Duodenal mucosa (tissue), 2 donors: ENCODE data around the gene ARPC1A.

Experiments
- H3K27ac ChIP-seq: one replicate; pipeline ENCODE4 v1.7.0; 2013; ENCODE audit warnings: low read depth, low read length
- H3K27me3 ChIP-seq, 2 donors: one replicate each; pipeline ENCODE4 v1.7.0; 2013; ENCODE audit warnings: low read length in 2 of 2, control low read depth in 1 of 2; ENCODE audit not compliant: insufficient read depth in 2 of 2, control insufficient read depth in 1 of 2
- H3K36me3 ChIP-seq, 2 donors: one replicate each; pipeline ENCODE4 v1.7.0; 2013; ENCODE audit warnings: low read length in 2 of 2, control low read depth in 1 of 2; ENCODE audit not compliant: insufficient read depth in 2 of 2, control insufficient read depth in 1 of 2
- H3K4me1 ChIP-seq, 2 donors: one replicate each; pipeline ENCODE4 v1.7.0; 2013; ENCODE audit warnings: low read length in 2 of 2, control low read depth in 1 of 2; ENCODE audit not compliant: insufficient read depth in 2 of 2, control insufficient read depth in 1 of 2
- H3K4me3 ChIP-seq, 2 donors: one replicate each; pipeline ENCODE4 v1.7.0; 2013; ENCODE audit warnings: low read length in 2 of 2, low read depth in 1 of 2
- H3K9ac ChIP-seq, 2 donors: one replicate each; pipeline ENCODE4 v1.7.0; 2013; ENCODE audit warnings: low read length in 2 of 2, low read depth in 1 of 2
- H3K9me3 ChIP-seq, 2 donors: one replicate each; pipeline ENCODE4 v1.7.0; 2013; ENCODE audit warnings: low read length in 2 of 2, control low read depth in 1 of 2; ENCODE audit not compliant: control insufficient read depth in 1 of 2

The ARPC1A gene

GRCh38 chr7:99396418-99397296, 71.0 kb downstream of the ARPC1A start:
- H3K9me3 ChIP-seq: no peaks in the 10 kb centered on the region
- H3K27me3 ChIP-seq: no peaks in the 10 kb centered on the region
- peaks cover 52 to 80% of the 10 kb centered on the region in 2 donors for H3K36me3 ChIP-seq
- H3K27ac ChIP-seq: no peak overlapping the region
- H3K4me1 ChIP-seq: peaks cover 15 to 18% of the 10 kb centered on the region in 2 donors
- H3K9ac ChIP-seq: no peak overlapping the region
- H3K4me3 ChIP-seq: no peak overlapping the region

DNA sequence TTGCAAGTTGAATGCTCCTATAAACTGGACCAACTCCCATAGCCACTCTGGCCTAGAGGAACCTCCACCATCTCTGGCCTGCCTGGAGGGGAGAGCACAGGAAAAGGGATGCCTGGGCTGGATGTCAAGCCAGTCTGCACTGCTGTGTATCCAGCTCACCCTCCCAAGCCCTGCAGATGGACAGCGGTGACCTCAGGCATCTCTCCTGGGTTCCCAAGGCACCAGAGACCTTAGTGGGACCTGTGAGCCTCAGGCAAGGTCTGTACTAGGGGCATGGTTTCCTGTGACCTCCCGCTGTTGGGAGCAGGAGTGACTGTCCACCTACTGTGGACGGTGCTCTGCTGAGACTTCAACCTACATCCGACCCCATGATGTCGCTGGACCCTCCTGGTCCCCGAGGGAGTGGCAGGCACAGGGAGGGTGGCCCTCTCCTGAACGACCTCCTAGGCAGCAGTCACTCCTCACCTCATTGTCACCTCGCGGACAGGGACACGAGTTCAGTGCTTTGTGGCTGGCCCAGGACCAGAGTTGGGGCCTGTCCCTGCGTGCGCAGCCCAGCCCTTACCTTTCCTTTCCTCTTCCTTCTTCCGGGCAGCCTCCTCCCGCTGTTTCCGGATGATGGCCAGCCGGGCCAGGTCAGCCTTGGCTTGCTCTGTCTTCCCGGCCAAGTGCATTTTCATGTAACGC, 71.7 kb downstream of the ARPC1A start:
- Histone ChIP-seq H3K4me1 (peaks cover 8 to 11% of the 10 kb centered on the region in 2 donors), H3K27ac (no peak overlapping the region), H3K9me3 (no peaks in the 10 kb centered on the region), H3K36me3 (peaks cover 52 to 83% of the 10 kb centered on the region in 2 donors), H3K9ac (no peak overlapping the region), H3K27me3 (no peaks in the 10 kb centered on the region), H3K4me3 (no peak overlapping the region)

DNA sequence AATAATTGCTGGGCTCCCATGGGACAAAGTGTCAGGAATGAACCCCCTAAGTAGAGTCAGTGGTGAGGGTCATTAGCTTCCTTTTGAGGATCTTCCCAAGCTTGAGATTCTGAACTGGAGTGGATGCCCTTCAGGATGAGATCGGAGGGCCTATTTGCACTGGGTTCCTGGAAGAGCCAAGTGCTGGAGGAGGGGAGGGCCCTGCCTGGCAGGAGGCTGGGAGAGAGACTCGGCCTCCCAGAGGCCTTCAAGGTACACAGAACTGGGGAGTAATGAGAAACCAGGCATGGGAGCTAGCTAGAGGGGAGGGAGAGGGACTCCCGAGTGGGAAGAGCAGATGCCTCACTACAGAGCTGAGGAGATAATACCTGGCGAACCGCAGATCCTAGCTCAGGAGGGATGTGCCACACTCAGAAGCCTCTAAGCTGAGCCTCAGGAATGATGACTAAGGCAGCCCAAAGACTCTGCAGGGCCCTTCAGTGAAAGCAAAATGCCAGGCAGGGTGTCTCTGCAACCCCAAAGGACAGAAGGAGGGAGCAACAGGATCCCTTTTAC, 73.3 kb downstream of the ARPC1A start:
- Histone ChIP-seq H3K4me1 (peaks cover 0 to 1% of the 10 kb centered on the region in 2 donors), H3K4me3 (no peak overlapping the region), H3K9me3 (no peaks in the 10 kb centered on the region), H3K9ac (no peak overlapping the region), H3K27me3 (no peaks in the 10 kb centered on the region), H3K36me3 (peaks cover 52 to 91% of the 10 kb centered on the region in 2 donors), H3K27ac (no peak overlapping the region)

GRCh38 chr7:99399597-99399996, 73.9 kb downstream of the ARPC1A start:
- peaks cover 54 to 92% of the 10 kb centered on the region in 2 donors for H3K36me3 ChIP-seq

DNA sequence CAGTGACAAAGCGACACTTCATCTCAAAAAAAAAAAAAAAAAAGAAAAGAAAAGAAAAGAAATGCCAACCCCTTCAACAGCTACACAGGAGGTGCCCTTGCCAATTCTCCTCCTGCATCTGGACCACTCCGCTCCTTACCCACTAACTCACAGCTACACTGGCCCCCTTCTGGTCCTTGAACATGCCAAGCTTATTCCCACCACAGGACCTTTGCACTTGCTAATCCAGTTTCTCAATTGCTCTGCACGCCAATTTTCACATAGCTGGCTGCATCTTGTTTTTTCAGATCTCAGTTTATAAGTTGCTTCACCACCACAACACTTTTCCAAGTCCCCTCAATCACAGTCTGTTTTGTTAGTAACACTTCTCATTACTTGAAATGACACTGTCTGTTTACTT, 77.2 kb downstream of the ARPC1A start:
- Histone ChIP-seq H3K4me1 (peaks cover 16 to 18% of the 10 kb centered on the region in 2 donors), H3K27me3 (no peaks in the 10 kb centered on the region), H3K27ac (no peak overlapping the region), H3K36me3 (peaks cover 31 to 64% of the 10 kb centered on the region in 2 donors), H3K9me3 (no peaks in the 10 kb centered on the region), H3K4me3 (no peak overlapping the region), H3K9ac (no peak overlapping the region)

More at GRCh38 chr7:99399597-99399996, 73.9 kb downstream of the ARPC1A start:
- H3K4me3 ChIP-seq: no peak overlapping the region
- H3K27ac ChIP-seq: no peak overlapping the region
- no peaks in the 10 kb centered on the region for H3K9me3 ChIP-seq
- H3K27me3 ChIP-seq: no peaks in the 10 kb centered on the region
- H3K4me1 ChIP-seq: no peaks in the 10 kb centered on the region
- H3K9ac ChIP-seq: no peak overlapping the region

GRCh38 chr7:99403764-99404163, 78.1 kb downstream of the ARPC1A start:
- H3K27ac ChIP-seq: no peak overlapping the region
- no peaks in the 10 kb centered on the region for H3K9me3 ChIP-seq
- H3K4me1 ChIP-seq: peaks cover 16 to 19% of the 10 kb centered on the region in 2 donors
- H3K4me3 ChIP-seq: no peak overlapping the region
- H3K27me3 ChIP-seq: no peaks in the 10 kb centered on the region
- H3K9ac ChIP-seq: no peak overlapping the region
- peaks cover 26 to 55% of the 10 kb centered on the region in 2 donors for H3K36me3 ChIP-seq

DNA sequence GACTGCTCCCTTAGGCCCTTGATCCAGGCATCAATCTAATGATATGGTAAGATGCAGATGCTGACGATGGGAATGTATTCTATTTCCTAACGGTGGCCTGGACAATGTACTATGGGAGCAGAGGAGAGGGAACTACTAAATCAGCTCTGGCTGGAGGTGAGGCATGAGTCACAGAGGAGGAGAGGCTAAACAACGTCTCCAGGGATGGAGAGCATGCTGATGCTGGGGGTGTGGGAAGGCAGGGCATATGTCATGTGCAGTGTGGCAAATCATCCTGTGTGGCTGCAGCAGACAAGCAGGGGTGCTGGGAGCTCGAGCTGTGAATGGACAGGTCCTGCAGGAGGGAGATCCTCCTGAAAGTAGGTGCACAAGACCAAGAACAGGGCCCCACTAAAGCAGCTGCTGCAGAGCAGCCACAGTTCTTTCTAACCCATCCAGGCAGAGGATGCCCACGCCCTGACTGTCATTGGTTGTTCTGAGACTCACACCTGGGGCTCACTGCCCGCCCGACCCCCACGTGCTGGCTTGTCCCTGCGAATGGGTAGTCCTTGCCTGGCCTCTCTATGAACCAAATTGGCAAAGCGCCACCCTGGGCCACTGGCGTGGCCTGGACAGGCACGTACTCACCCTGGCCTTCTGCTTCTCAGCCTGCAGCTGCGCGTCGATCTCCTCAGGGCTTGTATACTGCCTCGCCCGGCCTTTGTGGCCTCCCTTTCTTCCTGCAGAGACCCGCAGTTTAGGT, 78.7 kb downstream of the ARPC1A start:
- Histone ChIP-seq H3K27me3 (no peaks in the 10 kb centered on the region), H3K27ac (no peak overlapping the region), H3K9me3 (no peaks in the 10 kb centered on the region), H3K4me1 (peaks cover 16 to 20% of the 10 kb centered on the region in 2 donors), H3K36me3 (peaks cover 26 to 49% of the 10 kb centered on the region in 2 donors), H3K4me3 (no peak overlapping the region), H3K9ac (no peak overlapping the region)

DNA sequence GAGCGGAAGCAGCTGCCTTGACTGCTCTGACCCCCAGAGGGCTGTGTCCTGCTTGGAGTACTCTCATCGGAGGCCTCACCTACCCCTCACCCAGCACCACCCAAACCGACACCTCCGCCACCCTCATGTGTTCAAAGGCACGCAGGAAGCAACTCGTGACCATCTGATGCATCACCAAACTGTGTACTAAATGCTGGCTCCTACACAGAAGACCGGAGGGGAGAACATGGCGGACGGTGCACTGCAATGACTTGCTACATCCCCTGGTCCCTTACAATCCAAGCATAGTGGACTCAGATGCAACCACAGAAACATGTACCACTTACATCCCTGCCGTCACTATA, 79.3 kb downstream of the ARPC1A start:
- H3K4me1 ChIP-seq: peaks cover 20 to 26% of the 10 kb centered on the region in 2 donors
- no peak overlapping the region for H3K9ac ChIP-seq
- no peak overlapping the region for H3K4me3 ChIP-seq
- no peaks in the 10 kb centered on the region for H3K27me3 ChIP-seq
- H3K9me3 ChIP-seq: no peaks in the 10 kb centered on the region
- no peak overlapping the region for H3K27ac ChIP-seq
- peaks cover 21 to 44% of the 10 kb centered on the region in 2 donors for H3K36me3 ChIP-seq

DNA sequence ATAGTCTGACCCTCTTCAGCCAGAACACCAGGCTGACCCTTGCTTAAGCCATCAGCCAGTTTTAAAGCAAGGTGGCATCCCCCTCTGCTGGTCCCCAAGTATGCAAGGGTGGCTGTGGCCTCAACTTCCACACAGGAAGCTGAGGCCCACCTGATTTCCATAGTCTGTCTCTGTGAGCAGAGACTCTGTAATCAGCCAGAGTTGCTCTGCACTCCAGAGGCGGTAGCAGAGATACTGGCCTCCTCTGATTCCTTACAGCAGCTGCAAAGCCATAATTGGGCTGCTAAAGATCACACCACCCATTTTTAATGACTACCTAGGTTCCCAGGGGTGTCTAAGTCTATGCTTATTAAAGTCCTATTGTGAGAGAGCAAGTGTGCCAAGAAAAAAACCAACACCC, 80.9 kb downstream of the ARPC1A start:
- Histone ChIP-seq H3K4me3 (peak overlapping the region; percentile 28 to 96), H3K9ac (peak overlapping the region; percentile 38 to 94), H3K9me3 (no peaks in the 10 kb centered on the region), H3K36me3 (peaks cover 10 to 41% of the 10 kb centered on the region in 2 donors), H3K4me1 (peaks cover 27 to 34% of the 10 kb centered on the region in 2 donors), H3K27me3 (no peaks in the 10 kb centered on the region), H3K27ac (no peak overlapping the region)
